Ecto neural progenitor cell (in vitro differentiated cells): ENCODE results near the gene NRBP1.
"Not testable (repeated sequence)": the region's sequence is repeated elsewhere in the genome, so short reads cannot be mapped to it uniquely, and the experiment has no call there.

Experiments used
- DNase-seq: peaks from one replicate; pipeline ENCODE4 v3.0.0-alpha.2; 2018; ENCODE audit warnings: low spot score

Gene NRBP1

DNA sequence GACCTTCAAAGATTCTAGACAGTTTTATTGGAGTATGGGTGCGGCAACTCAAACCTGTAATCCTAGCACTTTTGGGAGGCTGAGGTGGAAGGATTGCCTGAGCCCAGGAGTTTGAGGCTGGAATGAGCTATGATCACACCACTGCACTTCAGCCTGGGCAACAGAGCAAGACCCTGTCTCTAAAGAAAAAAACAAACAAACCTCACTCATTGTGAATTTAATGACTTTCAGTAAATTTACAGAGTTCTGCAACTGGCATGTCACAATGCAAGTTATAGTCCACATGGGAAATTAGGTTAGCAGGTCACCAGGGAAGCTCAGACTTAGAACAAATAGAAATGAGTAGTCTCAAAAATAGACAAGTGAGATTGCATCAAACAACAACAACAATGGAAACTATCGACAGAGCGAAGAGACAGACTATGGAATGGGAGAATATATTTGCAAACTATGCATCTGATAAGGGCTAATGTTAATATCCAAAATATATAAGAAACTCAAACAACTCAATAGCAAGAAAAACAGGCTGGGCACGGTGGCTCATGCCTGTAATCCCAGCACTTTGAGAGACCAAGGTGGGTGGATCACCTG lies 6.7 kb upstream of the NRBP1 start:
- no peak for DNase-seq

DNA sequence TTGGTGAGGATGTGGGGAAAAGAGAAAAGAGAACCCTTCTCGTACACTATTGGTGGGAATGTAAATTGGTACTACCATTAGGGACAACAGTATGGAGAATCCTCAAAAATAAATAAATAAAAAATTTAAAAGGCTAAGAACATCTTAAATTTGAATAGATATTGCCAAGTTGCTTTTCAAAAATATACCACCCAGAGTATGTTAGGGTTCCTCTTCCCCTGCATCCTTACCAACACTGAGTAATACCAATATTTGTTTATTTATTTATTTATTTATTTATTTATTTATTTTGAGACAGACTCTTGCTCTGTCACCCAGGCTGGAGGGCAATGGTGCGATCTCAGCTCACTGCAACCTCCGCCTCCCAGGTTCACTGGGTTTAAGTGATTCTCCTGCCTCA lies 5.5 kb upstream of the NRBP1 start:
- no peak for DNase-seq

DNA sequence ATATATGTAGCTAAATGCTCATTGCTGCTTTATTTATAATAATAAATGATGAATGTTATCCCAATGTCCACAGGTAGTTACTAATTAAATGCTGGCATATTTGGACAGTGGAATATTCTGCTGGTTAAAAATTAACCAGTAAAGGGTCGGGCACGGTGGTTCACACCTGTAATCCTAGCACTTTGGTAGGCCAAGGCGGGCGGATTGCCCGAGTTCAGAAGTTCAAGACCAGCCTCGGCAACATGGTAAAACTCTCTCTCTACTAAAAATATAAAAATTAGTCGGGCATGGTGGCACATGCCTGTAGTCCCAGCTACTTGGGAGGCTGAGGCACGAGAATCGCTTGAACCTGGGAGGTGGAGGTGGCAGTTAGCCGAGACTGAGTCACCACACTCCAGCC lies 3.4 kb upstream of the NRBP1 start:
- DNase-seq, result not testable (repeated sequence)

DNA sequence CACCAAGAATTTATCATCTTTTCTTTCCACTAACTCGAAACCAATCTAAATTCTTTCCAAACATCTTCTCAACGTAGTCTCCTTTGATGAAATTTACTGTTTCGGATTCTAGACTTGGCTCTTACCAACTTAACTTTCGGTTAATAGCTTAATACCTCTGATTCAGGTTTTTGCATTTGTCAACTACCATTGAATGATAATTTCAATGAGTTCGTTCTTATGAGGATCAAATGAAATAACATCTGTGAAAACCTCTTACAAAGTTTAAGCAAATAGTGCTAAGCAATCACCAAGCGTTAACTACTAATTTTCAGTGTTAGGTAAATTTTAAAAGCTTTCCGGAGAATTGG lies 593 bp upstream of the NRBP1 start:
- DNase-seq, result no peak

DNA sequence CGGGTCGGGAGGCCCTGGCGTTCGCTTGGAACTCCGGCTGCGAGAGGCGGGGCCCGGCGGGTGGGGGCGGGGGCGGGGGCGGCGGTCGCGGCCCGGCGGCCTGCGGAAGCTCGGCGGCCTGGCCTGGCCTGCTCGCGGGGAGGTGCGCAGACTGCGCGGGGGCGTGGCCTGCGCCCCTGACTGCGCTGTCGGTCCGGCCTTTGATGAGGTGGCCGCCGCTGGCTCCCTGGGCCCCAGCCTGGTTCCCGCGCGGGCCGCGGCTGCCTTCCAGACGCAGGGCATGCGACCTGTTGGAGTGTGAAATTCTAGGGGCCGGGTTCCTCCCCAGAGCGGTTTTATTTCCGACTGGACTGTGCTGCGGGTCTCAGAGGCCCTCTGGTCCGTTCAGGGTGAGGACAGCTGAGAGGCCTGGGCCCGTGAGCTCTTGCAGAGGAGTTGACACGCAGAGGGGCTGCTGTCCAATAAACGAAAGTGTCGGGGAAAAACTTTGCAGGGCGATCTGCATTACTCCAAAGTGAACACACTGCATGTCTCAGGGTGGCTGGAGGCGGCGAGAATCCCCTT lies 629 bp downstream of the NRBP1 start:
- peak; percentile 92 for DNase-seq

DNA sequence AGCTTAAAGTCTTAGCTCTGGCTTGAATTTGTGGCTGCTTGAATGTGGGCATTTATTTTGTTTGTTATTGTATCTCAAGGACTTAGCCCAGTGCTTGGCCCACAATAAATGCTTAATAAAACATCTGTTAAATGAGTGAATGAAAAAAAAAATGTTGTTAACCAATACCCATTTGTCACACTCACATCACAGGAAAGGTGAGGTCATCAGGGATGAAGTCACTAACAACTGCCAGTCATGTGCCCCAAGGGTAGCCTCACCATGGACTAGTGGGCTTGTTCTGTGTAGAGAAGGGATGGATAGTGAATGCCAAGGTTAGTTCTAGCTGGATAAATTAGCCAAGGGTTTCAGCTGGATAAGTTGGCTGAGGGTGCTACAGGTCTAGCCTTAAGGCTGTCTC lies 3.0 kb downstream of the NRBP1 start:
- no peak for DNase-seq

DNA sequence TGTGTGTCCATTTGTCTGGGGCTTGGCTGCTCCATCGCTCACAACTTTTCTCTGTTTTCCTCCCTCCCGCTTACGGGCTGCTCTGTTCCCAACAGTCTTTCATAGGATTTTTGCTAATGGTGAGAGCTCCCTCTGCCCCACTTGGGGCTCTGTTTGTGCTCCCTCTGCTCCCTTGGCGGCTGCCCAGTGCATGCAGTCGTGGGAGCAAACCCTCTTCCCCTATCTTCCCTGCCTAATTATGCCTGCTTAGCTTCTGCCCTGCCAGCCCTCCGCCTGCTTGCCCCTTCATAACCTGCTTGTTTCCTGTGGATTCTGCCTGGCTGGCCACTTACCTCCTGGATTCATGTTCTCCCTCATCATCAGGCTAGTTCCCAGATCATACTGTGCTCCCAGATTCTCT lies 7.2 kb downstream of the NRBP1 start:
- no peak for DNase-seq

DNA sequence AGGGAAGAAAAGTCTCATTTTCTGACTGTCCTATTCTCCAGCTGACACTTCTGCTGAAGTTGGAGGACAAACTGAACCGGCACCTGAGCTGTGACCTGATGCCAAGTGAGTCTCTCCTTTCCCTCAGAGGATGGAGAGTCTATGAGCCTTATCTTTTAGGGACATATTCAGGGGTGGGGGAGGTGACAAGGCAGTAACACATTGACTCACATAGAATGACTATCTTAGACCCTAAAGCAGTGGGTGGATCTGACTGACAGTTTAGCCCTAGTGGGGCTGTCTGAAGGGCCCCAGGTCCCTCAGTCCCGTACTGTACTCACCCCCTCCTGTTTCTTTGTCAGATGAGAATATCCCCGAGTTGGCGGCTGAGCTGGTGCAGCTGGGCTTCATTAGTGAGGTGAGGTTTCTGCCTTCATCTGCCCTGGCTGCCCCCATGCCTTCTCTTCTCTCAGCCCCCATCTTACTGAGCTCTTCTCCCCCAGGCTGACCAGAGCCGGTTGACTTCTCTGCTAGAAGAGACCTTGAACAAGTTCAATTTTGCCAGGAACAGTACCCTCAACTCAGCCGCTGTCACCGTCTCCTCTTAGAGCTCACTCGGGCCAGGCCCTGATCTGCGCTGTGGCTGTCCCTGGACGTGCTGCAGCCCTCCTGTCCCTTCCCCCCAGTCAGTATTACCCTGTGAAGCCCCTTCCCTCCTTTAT lies 12.9 kb downstream of the NRBP1 start:
- no peak for DNase-seq

DNA sequence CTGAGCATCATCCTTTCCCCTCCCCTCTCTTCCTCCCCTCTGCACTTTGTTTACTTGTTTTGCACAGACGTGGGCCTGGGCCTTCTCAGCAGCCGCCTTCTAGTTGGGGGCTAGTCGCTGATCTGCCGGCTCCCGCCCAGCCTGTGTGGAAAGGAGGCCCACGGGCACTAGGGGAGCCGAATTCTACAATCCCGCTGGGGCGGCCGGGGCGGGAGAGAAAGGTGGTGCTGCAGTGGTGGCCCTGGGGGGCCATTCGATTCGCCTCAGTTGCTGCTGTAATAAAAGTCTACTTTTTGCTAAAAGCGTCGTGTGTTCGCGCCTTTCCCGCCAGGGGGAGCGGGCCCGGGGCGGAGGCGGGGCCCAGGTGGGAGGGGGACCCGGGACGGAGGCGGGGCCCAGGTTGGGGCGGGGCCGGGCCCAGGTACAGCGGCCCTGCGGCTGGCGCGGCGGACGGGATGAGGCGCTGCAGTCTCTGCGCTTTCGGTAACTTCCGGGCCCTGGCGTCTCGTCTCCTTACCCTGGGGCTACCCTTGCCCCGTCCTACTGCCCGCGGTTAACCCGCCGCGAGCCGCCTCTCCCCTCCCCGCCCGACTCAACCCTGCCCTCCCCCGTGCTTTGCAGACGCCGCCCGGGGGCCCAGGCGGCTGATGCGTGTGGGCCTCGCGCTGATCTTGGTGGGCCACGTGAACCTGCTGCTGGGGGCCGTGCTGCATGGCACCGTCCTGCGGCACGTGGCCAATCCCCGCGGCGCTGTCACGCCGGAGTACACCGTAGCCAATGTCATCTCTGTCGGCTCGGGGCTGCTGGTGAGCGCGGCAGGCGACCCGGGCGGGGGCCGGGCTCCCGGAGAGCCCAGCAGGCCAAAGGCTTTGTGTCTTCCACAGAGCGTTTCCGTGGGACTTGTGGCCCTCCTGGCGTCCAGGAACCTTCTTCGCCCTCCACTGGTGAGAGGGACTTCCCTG lies 13.8 kb downstream of the NRBP1 start, which contains the start of gene KRTCAP3:
TSS of gene KRTCAP3 (plus strand) at position 424 of the 962 bp plus-strand sequence. CDS start at position 456, 32 bp downstream.
- peak; percentile 78 for DNase-seq

DNA sequence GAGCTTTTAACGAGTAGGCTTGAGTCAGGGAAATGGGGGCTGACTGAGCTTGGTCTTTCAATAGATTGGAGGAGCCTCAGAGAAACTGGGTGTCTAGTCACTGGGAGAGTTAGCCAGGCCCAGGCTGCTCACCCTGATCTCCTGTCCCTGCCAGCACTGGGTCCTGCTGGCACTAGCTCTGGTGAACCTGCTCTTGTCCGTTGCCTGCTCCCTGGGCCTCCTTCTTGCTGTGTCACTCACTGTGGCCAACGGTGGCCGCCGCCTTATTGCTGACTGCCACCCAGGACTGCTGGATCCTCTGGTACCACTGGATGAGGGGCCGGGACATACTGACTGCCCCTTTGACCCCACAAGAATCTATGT lies 14.5 kb downstream of the NRBP1 start:
- no peak for DNase-seq

DNA sequence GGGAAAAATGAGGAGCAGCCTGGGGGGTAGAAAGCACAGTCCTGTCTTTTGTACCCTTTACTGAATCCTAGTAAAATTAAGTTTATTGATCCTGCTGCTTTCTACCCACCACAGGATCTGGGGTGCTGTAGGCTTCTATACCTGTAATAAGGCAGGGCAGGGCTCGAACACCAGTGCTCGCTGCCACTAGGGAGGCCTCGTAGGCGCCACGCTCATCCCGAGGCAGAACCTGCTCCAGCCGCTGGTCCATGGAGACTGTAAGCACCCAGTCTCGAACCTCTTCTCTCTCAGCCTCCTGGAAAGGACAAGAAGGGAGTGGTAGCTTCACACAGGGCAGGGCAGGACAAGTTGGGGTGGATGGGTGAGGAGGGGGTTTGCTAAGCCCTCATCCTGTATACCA lies 16.7 kb downstream of the NRBP1 start:
- DNase-seq, result no peak

DNA sequence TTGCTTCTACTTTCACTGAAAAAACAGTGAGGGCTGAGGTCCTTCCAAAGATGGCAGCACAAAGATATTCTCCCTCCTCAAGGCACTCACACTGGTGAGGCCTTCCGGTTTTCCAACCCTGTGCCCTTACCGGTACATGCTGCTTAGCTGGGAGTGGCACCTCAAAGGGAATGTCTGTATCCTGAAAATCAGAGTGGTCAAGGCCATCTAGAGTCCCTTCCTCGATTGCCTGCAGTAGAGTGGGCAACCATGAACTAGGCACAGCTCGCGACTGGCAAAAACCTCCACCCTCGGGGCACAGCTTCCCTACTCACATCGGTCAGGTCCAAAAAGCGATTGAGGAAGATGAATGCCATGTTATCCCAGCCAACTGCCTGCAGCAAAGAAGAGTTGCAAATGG lies 17.2 kb downstream of the NRBP1 start:
- DNase-seq, result no peak

DNA sequence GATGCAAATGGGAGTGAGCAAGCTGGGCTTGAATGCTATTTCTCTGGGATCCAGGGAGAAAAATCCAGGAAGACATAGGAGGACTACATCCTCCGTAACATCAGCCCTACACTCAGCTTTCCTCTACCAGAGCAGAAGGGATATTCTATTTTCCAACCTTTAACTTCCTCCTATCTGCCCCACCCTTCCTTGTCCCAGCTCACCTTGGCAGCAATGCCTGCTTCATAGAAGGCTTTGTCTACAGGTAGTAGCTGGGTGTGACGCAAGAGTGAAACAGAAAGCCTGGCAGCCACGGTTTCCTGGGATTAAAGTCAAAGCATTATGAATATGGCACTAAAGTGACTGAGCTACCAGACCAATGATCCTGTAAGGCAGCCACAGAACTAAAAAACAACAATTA lies 17.6 kb downstream of the NRBP1 start:
- DNase-seq, result no peak

DNA sequence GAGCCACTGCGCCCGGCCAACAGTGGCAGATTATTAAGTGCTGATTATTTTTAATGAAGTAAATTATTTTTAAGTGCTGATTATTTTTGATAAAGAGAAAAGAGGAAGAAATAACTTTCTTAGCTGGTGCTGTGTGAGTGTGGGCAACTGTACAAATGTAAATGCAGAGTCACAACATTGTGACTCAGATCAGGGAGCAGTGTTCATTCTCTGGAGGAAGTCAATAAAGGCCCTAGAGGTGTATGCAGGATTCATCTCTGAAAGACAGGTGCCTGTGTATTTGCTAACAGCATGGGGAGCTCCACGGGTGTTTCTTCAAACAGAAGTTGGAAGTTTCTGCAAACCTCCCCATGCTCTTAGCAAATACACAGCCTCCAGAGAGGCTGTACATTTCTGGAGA lies 19.9 kb downstream of the NRBP1 start:
- no peak for DNase-seq

DNA sequence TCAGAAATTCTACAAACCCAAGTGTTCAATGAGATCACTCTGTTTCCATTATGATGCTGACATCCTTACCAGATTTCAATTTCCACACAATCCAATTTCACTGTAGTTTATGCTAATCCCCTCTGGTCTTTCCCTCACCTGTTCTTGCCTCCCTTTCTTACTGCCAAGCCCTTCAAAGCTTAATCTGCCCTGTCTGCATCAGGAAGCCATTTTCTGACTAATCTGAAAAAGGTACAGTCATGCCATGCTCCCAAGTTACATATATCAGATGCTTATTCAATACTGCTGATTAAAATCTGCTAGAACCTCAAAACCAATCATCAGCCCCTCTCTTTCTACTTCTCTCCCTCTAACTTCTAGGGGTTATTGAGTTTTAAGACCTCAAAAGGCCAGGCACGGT lies 22.7 kb downstream of the NRBP1 start:
- DNase-seq, result no peak

DNA sequence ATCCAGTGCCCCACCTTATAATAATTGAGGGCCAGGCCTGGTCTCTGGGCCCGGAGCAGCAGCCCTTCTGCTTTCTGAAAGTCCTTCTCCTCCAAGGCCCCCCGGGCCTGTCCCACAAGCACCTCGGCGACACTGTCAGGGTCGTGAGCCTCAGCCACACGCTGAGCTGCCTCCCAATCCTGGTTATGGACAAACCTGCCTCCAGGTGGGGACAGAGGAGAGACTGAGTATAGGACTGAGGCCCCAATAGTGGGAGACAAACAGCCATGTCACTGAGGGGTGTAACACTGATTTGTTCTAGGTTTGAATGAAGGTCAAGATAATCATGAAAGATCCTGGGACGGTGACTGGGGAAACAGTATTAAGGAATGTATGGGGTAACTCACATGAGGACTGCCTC lies 25.5 kb downstream of the NRBP1 start:
- DNase-seq, result no peak

DNA sequence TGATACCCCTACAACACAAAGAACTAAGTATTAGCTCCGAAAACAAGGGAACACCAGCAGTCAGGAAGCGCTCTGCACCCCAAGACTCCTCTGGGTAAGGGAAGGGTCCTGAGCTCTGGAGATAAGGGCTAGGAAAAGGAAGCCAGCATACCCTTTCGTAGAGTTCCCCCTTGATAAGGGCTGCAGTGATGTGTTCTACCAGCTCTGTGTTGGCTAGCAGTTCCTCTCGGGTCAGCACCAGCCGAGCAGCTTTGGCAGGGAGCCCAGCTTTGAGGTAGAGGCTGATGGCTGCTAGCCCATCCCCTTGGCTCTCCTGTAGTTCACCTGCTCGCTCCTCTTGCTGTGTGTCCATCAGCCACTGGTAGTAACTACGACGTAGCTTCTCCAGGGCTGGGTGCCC lies 32.7 kb downstream of the NRBP1 start:
- DNase-seq, result no peak

DNA sequence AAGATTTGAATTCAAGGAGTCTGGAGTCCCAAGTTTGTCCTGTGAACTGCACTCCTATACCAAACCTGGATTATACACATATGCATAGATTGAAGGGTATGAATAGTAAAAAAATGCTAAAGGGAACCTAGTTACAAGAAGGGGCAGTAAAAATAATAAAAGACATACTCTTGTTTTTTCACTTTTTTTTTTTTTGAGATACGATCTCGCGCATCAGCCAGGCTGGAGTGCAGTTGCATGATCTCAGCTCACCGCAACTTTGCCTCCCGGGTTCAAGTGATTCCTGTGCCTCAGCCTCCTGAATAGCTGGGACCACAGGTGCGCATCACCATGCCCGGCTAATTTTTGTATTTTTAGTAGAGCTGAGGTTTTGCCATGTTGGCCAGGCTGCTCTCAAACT lies 36.0 kb downstream of the NRBP1 start:
- no peak for DNase-seq

DNA sequence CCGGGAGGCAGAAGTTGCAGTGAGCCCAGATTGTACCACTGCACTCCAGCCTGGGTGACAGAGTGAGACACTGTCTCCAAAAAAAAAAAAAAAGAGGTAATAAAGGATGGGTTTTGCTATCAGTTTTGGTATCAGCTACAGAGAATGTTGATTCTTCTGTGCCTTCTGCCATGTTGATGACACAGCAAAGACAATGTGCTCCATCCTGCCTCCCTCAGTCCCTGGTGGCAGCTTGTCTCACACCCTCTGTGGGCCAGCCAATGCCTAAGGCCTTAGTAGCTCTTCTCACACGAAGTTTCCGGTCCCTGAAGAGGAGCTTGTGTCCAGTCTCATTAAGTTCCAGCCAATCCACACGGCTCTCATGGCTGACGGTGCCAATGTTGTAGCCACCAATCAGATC lies 43.5 kb downstream of the NRBP1 start:
- DNase-seq, result no peak

DNA sequence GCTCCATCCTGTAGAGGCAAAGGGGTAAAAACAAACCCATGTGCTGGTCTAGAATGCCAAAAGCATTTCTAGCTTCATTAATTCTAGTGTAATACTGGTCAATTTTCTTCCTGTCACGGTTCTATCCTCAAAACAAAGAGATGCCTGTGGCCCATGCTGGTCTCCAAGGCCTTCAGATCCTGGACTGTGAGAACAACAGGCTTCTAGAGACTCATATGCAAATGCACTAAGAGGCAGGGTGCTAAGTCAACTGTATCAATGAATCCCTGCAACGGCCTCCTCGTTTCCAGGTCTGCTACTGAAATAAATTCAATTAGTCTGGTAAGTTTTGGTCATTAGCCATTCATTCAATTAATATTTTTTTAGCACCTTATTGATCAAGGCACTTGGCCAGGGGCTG lies 57.1 kb downstream of the NRBP1 start:
- no peak for DNase-seq

DNA sequence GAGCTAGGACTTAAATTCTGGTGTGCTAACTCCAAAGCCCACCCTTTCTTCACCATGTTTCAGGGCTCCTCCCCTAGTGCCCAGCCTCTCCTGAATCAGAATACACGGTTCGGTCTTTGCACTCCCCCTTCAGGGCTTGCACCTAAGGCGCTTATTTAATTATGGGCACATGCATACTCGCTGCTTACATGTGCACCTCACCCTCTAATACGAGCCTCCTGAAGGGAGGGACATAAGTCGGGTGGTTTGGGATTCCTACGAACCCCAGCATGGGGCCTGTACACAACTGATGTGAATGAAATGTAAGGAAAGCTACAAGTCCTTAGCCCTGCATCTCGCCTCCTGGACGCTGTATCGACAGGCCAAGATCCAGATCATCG lies 60.7 kb downstream of the NRBP1 start:
- DNase-seq, result no peak

DNA sequence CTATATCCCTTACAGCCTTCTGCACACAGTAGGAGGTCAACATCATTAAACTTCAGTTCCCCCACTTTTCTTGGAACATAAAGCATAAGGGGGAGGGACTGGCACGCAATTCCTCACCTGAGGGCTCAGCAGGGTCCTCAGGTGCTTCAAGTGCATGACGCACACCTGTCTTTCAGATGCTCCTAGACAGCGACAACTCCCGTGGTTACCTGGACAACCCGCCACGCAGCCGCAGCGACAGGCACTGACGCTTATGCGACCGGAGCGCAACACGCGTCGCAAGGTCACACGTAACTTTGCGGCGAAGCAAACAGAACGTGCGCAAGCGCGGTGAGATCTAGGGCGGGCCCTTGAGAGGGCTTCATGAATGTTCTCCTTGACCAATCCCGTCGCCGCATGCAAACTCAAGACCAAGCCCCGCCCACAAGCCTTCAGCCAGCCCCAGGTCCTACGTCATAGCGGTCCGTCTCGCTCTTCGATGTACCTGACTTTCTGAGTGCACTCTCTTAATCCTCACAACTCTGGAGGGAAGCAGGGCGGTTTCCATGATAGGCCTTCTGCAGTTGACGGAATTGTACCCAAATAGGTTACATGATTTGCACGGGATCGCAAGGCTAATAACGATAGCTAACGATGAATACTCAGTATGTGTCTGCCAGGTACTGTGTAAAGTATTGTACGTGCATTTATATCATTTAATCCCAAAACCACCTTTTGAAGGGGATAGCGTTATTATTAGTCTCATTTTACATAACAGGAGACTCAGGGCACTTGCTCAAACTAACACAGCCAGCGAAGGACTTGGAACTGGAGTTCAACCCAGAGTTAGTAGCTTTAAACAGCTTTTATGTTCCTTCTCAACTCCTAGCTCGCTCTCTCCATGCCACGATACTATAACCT lies 61.3 kb downstream of the NRBP1 start, which contains the start of gene IFT172:
TSS of gene IFT172 (minus strand) at position 246 of the 900 bp plus-strand sequence. CDS start at position 156, 90 bp downstream.
- peak; percentile 98 for DNase-seq
